COLO829 (cell line): Measurements from ENCODE around the gene RFX3.

ENCODE experiments used
- DNase-seq: peaks from one replicate; pipeline ENCODE4 v3.0.0; 2012; ENCODE audit warnings: low spot score

Gene RFX3

GRCh38 chr9:3513265-3513818 is 12.5 kb downstream of the RFX3 start:
- DNase-seq = no peak

DNA sequence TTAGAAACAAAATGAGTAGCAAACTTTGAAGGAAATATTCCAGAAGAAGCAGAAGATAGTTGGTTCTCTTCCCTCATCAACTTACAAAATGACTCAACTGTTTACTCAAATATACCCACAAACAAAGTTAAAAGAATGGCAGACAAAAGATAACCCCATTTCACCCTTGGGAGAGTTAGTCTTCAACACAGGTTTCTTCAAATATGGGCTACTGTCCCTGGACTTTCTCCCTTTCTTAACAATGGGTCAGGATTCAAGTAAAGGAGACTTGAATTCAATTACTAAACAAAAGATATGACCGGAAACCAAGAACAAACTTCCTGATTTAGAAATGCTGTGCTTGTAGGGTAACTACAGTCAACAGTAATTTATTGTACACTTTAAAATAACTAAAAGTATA is 14.2 kb downstream of the RFX3 start:
- no peak for DNase-seq

DNA sequence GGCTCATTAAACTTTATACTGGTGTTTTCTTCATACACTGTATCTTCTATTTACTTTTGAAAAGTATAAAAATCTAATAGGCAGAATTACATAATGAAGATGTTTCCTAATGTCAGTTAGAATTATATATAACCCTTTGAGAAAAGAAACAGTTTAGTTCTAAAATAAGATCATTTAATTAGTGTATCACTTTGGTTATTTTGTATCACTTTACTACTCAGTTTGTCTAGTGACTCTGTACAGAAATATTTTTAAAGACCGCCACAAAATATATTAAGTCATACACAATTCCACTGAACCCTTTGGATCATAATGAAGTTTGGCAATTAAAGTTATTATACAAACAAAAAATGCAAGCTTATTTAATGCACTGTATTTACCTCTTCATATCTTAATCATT is 15.0 kb downstream of the RFX3 start:
- no peak for DNase-seq

DNA sequence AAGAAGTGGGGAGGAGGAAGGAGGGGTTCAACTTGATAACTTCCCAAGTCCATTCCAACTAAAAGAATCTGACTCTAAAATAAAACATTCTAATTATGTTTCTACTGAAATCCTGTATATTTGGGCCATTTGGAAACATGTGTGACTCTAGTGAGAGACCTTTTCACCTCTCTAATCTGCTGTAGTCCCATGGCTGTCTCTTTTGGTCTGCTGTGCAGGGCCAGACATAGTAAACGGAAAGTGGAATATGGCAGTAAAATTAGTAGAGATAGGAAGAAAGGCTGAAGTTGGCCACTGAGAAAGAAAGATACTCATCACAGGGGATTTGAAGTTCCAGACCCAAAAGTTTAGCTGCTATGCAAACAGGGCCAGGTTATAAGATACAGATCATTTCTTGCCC is 15.9 kb downstream of the RFX3 start:
- no peak for DNase-seq

DNA sequence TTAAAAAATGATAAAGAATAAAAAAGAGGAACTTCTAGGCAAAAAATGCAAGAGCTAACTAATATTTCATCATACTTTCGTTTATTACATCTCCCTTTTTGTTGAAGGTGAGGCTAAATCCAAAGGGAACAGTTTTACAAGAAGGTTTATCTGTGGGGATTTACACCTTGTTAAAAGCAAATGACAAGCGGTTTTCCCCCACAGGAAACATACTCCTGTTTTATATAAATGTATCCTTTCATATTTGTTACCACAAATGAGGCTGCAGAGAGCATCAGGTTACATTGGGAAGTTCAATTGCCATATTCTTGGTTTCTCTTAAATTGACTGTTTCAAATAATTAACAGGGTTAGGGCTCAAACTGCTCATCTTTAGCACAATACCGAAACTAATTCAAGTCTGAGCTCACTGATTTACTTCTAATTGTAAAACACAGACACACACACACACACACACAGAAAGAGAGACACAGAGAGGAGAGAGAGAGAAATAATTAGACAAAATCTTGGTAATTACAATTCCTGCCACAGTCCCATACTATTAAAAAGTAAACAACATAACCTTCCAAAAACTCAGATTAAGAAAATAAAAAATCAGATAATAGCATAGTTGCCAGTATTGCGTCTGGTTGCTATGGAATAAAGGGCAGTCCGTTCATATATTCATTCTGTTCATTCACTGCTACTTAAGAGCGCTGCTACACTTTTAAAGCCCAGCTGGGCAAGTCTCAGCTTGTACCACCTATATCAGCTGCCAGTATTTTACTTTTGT is 17.1 kb downstream of the RFX3 start:
- DNase-seq = peak; percentile 28

- DNase-seq = no peak
Observed at GRCh38 chr9:3508078-3508431, 17.7 kb downstream of the RFX3 start.

DNA sequence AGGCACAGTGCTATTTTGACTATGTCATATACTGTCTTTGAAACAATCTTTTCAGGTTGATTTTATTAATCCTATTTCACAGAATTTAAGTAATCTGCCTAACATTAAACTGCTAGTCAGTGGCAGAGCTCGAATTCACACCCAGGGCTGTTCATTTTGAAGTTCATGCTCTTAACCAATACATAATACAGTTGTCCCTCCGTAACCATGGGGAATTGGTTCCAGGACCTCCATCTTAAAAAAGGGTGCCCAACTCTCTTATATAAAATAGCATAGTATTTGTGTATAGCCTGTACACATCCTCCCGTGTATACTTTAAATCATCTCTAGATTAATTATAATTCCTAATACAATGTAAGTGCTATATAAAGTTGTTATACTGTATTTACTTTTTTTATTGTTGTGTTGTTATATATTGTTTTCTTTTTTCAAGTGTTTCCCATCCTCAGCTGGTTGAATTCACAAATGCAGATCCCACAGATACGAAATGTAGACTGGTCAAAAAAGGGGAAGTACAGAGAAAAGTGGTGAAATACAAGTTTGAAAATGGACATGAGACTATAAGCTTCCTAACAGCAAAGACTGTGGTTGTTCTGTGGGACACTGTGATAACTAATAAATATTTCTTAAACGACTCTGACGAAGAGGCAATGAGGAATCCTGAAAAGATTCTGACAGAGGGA is 18.3 kb downstream of the RFX3 start:
- no peak for DNase-seq

DNA sequence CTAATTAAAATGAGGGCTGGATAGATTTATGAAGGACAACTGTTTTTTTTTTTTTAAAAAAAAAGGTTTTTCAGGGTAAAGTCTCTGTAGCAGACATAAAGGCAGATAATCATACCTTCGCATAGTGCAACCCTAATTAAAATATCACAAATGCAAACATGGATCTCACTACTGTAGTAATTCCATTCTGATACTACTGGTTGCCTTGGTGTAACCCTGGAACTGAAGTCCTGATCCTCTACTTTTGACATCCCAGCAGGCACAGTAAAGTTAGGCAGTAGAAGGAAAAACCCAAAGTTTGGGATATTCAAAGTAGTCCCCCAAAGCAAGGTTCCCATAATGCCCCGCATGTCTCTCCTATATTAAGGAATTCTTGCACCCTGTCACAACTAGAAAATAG is 19.6 kb downstream of the RFX3 start:
- DNase-seq = no peak

GRCh38 chr9:3502560-3503398 is 23.0 kb downstream of the RFX3 start:
- DNase-seq = no peak

DNA sequence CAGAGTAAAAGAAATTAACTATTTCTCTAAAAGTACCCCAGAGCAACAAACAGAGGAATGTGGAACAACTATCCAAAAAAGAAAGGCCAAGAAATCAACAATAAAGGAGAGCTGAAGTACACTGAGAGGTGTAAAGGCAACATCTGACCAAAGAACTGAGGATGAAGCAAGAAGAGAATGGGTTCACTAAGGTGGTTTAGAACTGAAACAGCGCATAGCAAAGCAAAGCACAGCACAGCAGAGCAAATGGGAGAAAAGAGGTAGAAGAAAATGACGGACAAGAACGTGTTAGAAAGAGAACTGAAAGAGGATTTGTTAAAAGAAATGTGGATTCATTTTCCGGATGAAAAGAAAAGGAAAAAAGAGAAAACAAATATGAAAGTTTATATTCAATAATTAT is 25.8 kb downstream of the RFX3 start:
- DNase-seq = no peak

DNA sequence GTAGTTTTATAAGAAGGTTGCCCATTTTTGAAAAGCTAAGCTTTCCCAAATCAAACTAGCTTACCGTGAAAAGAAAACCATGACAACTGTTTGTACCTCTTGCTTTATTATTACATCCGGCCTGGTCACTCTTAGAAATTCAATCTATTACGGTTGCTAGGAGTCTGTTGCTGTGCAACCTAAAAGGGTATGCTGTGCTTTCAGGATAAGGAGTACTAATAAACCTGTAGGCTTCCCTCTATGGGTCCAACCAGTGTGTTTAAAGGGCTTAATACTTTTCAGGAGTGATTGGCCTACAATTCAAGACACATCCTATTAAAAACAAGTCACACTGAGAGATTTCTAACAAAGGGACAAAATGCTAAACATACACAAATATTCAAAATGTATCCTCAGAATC is 27.1 kb downstream of the RFX3 start:
- no peak for DNase-seq

- DNase-seq = no peak
Observed at GRCh38 chr9:3497857-3498256, 27.9 kb downstream of the RFX3 start.

- no peak for DNase-seq
Observed at GRCh38 chr9:3497401-3497800, 28.4 kb downstream of the RFX3 start.

DNA sequence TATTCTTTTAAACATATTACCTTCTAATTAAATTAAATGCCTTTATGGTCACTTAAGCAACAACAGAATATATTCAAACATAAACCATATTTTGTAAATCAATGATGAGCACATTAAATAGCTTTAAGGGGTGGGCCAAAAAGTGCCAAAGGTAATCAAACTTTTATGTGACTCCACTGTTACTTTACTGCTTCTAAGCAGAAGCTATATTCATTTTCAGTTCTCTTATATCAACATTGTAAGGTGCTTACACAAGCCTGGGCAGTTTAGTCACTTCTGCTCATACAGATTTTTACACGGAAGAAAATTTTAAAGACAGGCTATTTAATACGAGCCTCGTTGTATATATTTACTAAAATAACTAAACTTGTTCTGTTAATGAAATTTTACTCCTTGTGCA is 29.9 kb downstream of the RFX3 start:
- DNase-seq = no peak

DNA sequence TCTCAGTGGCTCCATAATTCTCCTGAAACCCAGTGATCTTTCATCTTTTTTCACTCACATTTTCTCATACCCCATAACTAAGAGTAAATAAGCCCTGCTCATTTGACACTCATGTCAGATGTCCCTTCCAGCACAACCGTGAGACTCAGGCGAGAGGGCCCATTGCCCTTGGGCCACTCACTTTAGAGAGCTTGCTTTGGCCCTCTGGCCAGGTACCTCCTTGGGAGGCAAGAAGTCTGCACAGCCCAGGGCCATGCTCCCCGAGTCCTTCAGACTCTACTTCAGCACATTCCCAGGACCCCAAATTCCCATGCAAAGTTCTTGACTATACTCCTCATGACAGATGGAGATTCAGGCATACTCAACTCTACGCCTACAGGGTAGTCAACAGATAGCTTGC is 33.6 kb downstream of the RFX3 start:
- DNase-seq = no peak

GRCh38 chr9:3491450-3491849 is 34.4 kb downstream of the RFX3 start:
- no peak for DNase-seq

- DNase-seq = no peak
Observed at GRCh38 chr9:3490957-3491356, 34.8 kb downstream of the RFX3 start.

DNA sequence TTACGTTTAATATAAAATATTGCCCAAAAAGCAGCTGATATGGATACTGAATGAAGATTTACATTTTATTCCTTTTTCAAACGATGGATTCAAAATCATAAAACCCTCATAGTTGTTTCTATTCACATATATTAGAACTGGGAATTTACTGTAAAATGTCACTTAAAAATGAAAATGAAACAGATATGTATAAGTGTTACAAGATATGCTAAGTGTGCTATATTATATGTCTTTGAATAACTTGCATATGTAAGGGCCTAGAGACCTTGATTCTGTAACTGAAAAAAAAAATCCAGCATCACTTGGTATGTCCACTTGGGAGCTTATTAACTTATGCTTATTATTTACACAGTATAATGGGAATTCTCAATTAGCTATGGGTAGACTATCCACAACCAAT is 43.2 kb downstream of the RFX3 start:
- DNase-seq = no peak

DNA sequence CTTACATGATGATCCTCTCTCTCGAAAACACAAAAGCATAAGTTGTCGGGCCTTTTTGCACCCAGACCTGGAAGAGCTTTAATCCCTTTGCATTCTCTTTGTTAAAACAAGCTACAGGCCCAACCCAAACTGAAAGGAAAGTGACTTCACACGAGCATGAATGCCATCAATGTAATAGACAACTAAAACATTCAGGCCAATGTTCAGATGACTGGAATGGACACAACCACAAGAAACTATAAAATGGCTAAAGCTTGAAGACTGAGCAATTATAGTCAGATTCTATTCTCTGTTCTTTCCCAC is 45.5 kb downstream of the RFX3 start:
- DNase-seq = no peak

DNA sequence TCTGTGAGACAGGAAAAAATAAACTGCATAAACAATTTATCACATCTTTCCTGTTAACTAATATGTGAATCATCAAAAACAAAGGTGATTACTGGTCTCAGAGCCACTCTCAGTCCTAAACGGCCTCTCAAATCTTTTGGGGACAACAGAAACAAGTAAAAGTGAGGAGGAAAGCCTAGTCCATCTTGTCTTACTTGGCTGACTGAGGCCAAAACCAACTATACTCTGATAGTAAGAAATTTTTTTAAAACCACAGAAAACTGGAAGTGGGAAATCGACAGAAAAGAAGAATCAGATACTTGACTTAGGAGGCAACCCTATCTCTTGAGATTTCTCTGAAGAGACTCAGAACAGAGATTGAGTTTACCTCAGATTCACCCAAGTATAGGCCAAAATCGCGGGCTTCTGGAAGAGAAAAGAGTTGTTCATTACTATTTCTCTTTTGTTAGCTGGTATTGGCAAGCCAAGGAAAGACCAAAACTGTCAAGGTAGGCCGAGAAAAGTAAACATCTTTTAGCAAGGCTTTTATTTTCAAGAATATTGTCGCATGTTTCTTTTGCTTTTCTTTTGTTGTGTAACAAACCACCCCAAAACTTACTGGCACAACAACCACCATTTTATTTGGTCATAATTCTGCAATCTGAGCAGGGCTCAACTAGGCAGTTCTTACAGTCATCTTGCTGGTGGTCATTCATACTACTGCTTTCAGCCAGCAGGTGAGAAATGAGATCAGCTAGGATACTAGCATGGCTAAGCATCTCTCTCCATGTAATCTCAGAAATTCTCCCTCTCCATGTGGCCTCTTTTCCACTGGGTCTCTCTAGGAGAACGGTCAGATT is 46.1 kb downstream of the RFX3 start:
- DNase-seq = no peak

DNA sequence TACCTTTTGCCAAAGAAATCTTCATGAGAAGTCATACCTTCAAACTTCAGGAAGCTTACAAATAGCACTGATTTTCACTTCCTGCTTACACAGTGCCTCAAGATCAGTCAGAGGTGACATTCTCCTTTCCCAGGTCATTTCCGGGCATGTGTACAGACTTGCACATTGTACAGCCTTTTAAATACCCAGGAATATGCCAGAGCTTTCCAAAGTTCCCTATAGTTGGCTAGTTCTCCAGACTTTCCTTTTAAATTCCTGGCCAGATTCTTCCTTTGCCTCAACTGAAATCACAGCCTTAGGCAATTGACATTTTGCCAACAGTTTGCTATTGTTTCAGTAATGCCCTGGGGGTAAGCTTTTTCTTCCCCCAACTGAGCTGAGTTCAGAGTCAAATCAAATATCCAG is 47.2 kb downstream of the RFX3 start:
- DNase-seq = no peak

- DNase-seq = no peak
Observed at GRCh38 chr9:3477236-3477834, 48.5 kb downstream of the RFX3 start.
